ENCODE data around the gene BCL6B.
A peak's percentile ranks its signal among the peaks of the same experiment; 100 is the strongest.
"Not testable (repeated sequence)": the region's sequence is repeated elsewhere in the genome, so short reads cannot be mapped to it uniquely, and the experiment has no call there.

The BCL6B gene

DNA sequence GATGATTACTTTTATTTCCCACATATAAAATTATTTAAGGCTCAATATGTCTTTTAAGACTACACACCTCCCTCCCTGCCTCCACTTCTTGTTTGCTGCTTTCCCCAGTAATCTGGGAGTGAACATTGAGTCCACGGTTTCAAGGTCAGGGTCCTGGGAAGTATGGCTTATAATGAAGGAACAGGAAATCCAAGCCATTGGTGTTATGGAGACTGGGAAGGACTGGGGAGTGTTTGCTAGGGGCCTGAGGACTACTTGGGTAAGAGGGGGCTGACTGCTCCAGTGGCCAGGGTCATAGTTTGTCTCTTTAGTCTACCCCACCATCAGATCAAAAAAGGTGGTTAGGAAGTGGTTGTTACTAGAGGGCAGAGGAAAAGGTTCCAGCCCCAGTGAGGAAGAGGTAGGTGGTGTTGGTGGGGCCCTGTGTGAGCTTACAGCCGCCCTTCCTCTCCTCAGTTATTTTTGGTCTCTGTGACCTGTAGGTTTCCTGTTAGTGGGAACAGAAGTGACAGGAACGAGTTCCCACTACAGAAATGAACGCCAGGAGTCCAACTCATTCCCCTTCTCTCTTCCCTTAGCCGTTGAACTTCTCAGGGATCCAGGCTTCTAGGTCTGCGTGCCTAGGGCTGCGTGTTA, 12.2 kb downstream of the BCL6B start:
- no peak for FAIRE-seq

DNA sequence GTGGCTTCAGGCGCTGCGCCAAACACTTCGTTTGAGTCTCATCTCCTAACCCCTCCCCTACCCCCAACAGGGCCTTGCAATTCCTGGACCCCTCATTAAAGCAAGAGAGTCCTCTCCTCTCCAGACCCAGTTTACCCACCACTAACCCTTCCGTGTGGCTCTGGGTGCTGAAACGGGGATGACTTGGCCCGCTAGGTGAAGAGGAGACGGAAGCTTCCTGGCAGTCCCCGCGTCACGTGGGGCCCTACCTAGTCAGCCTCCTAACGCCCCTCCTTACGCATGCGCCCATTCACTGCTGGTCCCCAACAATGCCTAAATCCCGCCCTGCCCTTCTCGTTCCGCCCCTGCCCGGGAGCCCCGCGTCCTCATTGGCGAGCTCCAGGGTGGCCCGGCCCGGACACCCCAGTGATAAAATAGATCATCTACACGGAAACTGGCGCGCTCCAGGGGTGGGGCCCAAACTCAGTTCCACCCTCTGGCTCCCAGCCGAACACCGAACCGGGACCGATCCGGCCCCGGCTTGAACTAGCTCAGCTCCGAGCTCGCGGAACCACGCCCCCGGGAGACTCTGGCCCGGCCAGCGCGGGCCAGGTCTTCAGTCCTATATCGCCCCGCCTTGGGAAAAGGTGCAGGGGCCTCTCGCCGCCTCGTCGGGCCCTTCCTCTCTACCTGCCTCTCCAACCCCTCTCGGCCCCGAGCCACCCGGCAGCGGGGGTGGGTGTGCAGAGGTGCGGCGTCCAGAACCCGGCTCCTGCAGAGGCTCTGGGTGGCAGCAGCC, 12.9 kb downstream of the BCL6B start, which contains the start of gene SLC16A13:
TSS of gene SLC16A13 (plus strand) at position 425 of the 778 bp plus-strand sequence. CDS start 368 bp downstream, outside the sequence.
- peak; percentile 87 for FAIRE-seq

DNA sequence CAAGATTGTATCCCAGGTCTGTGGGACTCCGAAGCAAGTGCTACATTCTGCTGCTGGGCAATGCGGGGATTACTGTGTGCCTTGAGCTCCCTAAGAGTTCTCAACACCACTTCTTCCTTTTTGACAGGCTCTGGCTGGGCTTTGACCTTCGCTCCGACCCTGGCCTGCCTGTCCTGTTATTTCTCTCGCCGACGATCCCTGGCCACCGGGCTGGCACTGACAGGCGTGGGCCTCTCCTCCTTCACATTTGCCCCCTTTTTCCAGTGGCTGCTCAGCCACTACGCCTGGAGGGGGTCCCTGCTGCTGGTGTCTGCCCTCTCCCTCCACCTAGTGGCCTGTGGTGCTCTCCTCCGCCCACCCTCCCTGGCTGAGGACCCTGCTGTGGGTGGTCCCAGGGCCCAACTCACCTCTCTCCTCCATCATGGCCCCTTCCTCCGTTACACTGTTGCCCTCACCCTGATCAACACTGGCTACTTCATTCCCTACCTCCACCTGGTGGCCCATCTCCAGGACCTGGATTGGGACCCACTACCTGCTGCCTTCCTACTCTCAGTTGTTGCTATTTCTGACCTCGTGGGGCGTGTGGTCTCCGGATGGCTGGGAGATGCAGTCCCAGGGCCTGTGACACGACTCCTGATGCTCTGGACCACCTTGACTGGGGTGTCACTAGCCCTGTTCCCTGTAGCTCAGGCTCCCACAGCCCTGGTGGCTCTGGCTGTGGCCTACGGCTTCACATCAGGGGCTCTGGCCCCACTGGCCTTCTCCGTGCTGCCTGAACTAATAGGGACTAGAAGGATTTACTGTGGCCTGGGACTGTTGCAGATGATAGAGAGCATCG, 15.4 kb downstream of the BCL6B start:
- FAIRE-seq = no peak

DNA sequence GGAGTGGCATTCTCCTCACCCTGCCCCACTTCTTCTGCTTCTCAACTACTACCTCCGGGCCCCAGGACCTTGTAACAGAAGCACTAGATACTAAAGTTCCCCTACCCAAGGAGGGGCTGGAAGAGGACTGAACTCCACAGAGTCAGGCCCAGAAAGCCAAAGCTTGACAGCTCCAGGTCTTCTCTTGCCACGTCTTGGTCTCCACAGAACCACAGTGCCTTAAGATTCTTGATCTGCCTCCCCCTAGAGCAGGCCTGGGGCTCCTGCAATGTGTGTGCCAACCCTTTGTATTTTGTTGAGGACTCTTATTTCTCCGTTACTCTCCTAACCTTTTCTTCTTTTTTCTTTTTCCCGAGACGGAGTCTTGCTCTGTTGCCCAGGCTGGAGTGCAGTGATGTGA, 17.0 kb downstream of the BCL6B start:
- FAIRE-seq = no peak

DNA sequence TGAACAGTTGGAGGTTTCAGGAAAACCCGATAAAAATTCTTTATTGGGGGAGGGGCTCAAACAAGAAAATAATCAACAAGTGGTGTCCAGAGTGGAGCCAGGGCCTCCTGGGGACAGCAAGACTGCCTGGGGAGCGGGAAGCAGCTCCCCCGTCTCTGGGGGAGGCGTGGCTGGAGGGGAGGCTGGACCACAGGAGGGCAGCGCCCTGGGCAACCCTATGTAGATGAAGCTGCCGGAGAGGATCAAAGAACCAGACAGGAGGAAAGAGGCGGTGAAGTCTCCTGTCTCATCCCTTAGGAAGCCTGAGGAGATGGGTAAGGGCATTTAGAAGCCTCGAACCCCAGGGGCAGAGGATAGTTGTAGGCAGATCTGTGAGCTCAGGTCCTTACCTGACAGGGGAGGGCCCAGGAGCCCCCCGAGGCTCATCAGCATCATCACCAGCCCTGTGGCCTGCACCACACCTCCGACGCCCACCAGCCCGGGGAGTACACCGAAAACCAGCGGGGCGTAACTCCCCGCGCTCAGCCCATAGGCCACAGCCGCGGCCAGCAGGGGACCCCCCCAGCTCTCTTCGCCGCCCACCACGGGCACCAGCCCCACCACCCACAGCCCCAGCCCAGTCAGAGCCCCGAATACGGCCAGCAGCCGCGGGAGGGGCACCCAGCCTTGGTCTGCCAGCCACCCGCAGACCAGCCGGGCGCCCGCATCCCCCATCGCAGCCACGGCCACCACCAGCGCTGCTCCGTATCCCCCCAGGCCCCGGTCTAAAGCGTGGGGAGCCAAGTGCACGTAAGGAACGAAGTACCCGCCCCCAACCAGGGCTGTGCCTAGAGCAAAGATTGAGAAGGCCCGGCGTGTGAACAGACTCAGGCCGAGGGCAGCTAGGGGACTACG, 19.0 kb downstream of the BCL6B start:
- no peak for FAIRE-seq

DNA sequence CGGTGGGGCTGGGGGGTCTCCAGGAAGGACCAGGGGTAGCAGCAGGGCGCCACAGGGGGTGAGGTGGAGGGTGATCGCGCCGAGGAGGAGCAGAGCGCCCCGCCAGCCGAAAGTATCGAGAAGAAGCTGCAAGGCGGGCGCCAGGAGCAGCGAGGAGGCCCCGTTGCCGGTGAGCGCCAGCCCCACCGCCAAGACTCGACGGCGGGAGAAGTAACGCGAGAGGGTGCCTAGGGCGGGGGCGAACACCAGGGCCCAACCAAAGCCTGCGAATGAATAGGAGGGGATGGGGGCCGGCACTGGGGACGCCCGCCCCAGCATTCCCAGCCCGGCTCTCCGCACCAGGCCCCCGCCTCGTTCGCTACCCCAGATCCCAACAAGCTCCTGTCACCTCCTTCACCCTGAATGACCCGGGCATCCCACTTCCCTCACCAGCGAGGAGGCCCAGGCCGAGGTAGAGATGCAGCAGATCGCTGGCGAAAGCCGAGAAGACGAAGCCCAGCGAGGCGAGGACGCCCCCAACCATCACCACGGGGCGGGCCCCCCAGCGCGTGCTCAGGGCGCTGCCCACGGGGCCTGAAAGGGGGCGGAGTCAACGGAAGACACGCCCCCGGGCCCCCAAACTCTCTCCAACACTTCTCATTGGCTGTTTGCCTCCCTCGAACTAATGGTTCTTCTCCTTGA, 19.8 kb downstream of the BCL6B start:
- FAIRE-seq = no peak

DNA sequence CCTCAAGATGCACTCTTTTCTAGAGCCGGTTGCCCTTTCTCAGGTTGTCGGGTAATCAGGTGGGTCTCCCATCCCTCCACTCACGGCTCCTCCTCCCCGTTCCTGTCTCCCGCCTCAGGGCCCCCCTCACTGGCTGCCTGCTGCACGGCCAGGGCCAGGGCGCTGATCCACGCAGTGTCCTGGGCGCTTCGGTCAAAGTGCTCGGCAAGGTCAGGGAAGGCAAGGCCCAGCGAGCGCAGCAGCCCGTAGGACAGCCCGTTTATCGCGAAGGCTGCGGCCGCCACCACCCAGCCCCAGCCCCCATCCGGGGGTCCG, 20.3 kb downstream of the BCL6B start:
- FAIRE-seq = no peak

DNA sequence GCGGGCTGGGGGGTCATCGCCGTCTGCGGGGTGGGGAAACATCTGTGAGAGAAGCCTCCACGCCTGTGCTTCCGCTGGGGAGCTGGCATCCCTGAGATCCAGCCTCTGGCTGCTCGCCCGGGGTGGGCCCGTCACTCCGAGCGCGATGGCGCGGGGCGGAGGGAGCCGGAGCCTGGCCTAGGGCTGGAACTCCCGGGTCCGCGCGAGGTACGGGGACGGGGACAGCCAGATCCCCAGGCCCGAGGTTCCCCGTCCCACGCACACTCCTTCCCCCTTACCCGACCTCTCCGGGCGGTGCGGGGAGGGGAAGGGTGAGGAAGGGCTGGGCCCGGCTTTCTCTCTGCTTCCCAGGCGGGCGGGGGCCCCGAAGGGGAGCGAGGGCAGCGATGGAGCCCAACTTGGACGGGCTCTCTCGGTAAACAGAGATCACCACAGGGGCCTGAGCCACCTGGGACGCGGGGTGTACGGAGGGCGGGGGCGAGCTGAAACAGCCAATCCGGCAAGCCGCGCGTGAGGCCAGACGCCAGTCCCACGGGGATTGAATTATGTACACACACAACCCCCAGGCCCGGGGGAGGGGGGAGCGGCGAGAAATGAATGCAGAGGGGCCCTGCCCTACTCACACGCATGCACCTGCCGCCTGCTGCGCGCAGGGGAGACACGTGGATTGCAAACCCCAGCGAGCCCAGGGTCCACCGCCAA, 20.8 kb downstream of the BCL6B start, which contains the start of gene SLC16A11:
TSS of gene SLC16A11 (minus strand) at position 596 of the 702 bp plus-strand sequence. CDS start at position 17, 579 bp downstream.
- no peak for FAIRE-seq

DNA sequence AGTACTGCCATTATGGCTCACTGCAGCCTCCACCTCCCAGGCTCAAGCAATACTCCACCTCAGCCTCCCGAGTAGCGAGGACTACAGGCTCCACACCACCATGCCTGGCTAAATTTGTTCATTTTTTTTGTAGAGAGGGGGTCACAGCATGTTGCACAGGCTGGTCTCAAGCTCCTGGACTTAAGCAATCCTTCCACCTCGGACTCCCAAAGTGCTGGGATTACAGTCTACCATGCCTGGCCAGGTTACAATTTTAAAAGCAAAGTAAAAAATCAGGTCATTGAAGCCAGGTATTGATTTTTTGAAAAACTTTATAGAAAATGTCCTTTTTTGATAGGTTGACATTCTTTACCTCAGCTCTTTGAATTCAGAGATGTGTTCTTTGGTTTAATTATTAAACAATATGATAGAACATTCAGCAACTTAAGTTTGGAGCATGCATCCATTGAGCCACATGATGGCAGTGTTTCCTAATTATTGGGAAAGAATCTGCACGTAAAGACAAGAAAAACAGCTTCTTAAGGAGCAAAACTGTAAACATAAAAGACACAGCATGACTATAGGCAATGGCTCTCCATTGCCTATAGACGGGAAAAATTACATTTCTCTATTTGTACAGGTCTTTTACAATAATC, 22.8 kb downstream of the BCL6B start:
- peak; percentile 86 for FAIRE-seq

DNA sequence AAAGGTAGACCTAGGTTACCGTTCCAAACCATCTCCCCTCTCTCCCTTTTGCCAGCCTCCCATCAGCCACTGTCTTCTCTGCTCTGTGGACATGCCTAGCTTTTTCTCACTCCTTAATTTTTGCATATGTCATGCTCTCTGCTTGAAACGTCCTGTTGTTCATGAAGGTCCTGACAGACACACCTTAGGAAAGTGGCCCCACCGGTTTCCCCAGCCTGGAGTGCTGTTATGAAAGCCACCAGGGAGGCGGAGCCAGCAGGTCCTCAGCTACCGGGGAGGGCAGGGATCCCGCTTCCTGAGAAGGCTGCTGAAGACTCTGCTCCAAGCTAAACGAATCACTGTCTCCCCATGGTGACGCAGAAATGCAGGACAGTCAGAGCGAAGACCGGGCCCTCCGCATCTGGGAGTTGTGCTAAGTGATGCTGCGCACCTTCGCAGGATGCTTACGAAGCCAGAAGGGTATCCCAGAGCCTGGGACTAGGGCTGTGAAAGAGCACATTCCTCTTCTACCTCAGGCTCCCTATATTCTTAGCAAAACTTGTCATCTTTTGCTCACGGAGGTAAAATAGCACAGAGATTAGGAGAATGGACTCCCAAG, 23.4 kb downstream of the BCL6B start:
- no peak for FAIRE-seq

DNA sequence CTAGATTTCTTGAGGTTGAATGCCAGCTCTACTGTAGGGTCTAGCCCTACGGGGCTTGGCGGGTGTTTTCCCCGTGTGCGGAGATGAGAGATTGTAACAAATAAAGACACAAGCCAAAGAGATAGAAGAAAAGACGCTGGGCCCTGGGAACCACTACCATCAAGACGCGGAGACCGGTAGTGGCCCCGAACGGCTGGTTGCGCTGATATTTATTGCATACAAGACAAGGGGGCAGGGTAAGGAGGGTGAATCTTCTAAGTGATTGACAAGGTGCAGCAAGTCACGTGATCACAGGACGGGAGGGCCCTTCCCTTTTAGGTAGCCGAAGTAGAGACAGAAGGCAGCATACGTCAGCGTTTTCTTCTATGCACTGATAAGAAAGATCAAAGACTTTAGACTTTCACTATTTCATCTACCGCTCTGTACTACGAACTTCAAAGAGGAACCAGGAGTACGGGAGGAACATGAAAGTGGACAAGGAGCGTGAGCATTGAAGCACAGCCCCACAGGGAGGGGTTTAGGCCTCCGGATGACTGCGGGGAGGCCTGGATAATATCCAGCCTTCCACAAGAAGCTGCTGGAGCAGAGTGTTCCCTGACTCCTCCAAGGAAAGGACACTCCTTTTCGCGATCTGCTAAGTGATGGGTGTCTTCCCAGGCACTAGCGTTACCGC, 24.0 kb downstream of the BCL6B start:
- FAIRE-seq = not testable (repeated sequence)

DNA sequence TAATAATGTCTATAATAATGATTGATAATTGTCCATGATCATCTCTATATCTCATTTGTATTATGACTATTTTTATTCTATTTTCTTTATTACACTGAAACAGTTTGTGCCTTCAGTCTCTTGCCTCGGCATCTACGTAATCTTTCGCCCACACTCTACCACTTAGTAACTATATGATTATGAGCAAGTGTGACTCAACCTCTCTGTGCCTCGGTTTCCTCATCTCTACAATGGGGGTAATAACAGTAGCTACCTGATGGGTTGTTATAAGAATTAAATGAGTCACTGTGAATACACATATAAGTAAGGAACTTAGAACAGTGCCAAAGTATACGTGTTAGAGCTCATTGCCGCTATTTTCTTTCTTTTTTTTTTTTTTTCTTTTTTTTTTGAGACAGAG, 24.7 kb downstream of the BCL6B start:
- no peak for FAIRE-seq

DNA sequence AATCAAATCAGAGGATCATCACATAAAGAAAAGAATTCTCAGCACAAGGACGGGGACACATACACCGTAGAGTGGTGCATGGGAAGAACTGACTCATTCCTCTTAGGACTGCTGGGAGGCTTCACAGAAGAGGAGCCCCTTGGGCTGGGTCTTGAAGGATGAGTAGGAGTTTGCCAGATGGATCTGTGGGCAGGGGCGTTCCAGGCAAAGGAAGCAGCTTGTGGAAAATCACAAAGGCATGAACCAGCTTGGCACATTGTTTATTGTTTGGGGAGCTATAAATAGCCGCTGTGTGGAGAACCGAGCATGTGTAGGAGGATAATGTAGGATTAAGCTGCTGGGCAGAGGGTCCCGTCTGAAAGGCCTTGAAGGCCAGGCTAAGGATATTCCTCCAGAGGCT, 26.1 kb downstream of the BCL6B start:
- FAIRE-seq = no peak

DNA sequence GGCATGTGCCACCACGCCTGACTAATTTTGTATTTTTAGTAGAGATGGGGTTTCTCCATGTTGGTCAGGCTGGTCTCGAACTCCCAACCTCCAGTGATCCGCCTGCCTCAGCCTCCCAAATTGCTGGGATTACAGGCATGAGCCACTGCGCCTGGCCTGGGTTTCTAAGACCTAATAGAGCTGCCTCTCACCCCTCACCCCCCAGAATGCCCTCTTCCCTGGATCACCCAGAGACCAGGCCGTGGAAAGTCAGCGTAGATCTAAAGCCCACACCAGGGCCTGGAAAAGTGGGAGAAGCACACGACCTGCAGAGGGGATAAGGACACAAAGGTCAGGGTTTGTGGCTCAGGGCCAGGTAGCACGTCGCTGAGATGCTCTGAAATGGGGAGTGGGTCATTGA, 27.7 kb downstream of the BCL6B start:
- FAIRE-seq = not testable (repeated sequence)

DNA sequence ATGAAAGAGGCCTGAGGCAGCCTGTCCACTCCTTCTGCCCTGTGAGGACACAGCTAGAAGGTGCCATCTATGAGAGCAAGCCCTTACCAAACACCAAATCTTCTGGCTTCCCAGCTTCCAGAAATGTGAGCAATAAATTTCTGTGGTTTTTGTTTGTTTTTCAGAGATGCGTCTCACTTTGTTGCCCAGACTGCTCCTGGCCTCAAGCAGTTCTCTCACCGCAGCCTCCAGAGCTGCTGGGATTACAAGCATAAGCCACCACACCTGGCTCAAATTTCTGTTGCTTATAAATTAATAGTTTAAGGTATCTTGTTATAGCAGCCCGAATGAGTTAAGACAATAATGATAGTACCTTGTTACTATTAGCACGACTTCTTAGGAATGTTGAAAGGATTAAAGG, 33.5 kb downstream of the BCL6B start:
- no peak for FAIRE-seq

DNA sequence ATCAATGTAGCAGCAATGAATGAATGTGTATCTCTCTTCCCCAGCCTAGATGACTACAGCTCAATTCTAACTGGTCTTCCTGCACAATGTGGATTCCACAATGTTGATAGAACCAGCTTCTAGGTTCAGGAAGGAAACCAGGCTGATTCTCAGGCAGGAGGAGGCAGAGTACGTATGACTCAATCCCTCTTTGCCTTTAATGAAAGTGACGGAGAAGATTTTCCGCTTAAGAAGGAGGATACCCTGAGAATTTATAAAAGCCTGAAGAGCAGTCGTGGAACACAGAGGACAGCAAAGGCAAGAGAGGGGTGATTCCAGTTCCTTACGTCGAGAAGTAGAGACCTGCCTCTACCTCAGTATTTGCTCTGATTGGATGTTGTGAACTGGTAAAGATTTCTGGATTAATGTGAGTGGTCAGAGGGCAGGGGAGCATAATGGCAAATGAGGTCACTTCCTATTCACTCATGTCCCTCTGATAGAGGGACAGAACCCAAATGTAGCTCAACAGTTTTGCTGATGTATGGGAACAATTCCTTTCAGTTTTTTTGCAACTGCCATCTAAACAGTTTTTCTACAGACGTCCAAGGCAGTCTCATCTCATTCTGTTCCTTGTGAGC, 36.1 kb downstream of the BCL6B start:
- FAIRE-seq = no peak

DNA sequence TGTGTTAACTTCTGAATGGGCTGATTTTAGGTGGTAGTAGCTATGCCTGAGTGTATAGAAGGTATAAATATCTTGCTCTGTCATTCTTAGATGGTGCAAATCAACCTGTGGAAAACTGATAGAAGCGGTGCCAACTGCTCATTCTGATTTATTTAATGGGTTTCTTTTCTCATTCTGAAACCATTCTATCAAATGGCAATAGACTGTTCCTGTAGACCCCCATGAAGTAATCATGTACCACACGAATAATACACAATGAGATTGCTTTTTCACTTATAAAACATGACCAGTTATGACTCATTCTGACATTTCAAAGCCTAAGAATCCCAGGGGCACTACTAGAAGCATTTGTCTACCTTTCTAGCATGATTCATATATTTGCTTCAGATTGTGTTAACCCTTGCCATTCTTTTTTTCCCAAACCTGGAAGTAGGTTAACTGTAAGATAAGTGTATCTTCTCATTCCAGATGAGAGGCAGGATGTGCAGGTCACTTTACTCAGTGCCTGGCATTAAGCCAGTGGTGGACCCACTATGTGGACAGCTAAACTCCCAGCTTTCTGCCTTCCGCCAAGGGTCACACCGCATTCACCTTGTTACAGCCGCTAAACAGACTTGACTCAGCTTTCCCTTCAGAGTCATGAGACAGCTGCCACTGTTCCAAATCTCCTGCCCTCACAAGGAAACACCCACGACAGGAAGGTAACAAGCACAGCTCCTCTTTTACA, 37.5 kb downstream of the BCL6B start:
- FAIRE-seq = no peak

DNA sequence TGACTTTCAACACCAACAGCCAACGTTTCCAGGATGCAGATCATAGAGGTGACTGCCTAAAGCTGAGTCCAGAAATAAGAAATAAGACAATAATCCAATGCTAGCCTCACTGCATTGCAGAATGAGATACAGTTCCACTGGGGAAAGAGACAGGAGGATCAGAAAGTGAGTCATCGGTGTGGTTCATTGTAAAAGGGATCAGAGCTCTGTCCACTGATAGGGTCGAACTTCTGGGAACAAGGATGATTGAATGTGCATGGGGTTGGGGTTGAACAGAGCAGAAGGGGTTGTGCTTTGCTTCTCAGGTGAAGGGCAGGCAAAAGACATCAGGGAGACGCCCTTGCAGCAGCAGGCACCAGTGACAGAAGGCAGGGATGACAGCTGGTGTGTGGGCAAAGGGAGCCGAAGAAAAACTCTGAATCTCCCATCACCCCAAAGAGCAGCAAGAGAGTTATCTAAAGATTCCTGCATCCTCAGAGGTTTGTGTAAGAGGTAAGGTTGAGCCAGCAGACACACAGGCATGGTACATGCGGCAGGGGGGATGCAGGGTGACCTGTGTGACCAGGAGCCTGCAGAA, 40.8 kb downstream of the BCL6B start:
- no peak for FAIRE-seq
